H1 (cell line): ENCODE results near the gene TBC1D4. TPM values are rescaled to one million over a fixed set of nuclear protein-coding genes. Genes with fewer than 3 reads are reported as not detected.

Experiments used
- CTCF ChIA-PET: fragments of 300-600 bp; sonication (Branson Sonifier 250); formaldehyde crosslinking; loops from one replicate; lab custom pipeline; 2021; ENCODE audit not compliant: partially characterized antibody; lab: Charles Lee
- POLR2A ChIA-PET: fragments of 300-600 bp; sonication (Branson Sonifier 250); formaldehyde crosslinking; loops from one replicate; lab custom pipeline; 2021; ENCODE audit warnings: inconsistent platforms; ENCODE audit not compliant: partially characterized antibody; lab: Charles Lee
- DNase-seq, 2 experiments: peaks; one replicate each; pipeline versions ENCODE4 v3.0.0 to v3.0.0-alpha.2; 2010 to 2022; ENCODE audit warnings: low spot score in 2 of 2, low read depth in 1 of 2, mixed read lengths in 1 of 2
- FAIRE-seq: peaks from 2 replicates; lab custom pipeline; 2011; peaks lifted over from hg19 to GRCh38; lab: Jason Lieb, UNC
- H2AFZ ChIP-seq: 2 replicates; pipeline ENCODE4 v1.8.1; 2012; ENCODE audit warnings: low read length, inconsistent platforms
- H2AK5ac ChIP-seq: 2 replicates; pipeline ENCODE4 v1.6.1; 2013; ENCODE audit warnings: low read depth, low read length
- H2BK120ac ChIP-seq: replicated peaks from 2 replicates; pipeline ENCODE3; 2013; ENCODE audit warnings: low read depth, low read length, inconsistent platforms
- H2BK12ac ChIP-seq: 2 replicates; pipeline ENCODE4 v1.6.1; 2013; ENCODE audit warnings: low read depth, low read length
- H2BK15ac ChIP-seq: 2 replicates; pipeline ENCODE4 v1.6.1; 2013; ENCODE audit warnings: low read length
- H2BK20ac ChIP-seq: 2 replicates; pipeline ENCODE4 v1.6.1; 2013; ENCODE audit warnings: low read length
- H2BK5ac ChIP-seq: 2 replicates; pipeline ENCODE4 v1.6.1; 2013; ENCODE audit warnings: low read depth, low read length
- H3K14ac ChIP-seq: 2 replicates; pipeline ENCODE4 v1.6.1; 2013; ENCODE audit warnings: inconsistent platforms; ENCODE audit not compliant: insufficient read length
- H3K18ac ChIP-seq: 2 replicates; pipeline ENCODE4 v1.6.1; 2013; ENCODE audit warnings: low read length; ENCODE audit errors: extremely low read depth
- H3K23ac ChIP-seq: 2 replicates; pipeline ENCODE4 v1.6.1; 2013; ENCODE audit warnings: inconsistent platforms; ENCODE audit not compliant: insufficient read length
- H3K23me2 ChIP-seq: 2 replicates; pipeline ENCODE4 v1.6.1; 2013; ENCODE audit warnings: low read depth, low read length
- H3K27ac ChIP-seq: 2 replicates; pipeline ENCODE4 v1.6.1; 2011; ENCODE audit warnings: low read depth, low read length, inconsistent platforms
- H3K27me3 ChIP-seq, 4 experiments: replicated peaks in 1 of 4; 1 replicate in 1 of 4; 2 replicates in 3 of 4; pipeline versions ENCODE4 v1.6.1 to v1.8.1; 2011 to 2013; ENCODE audit warnings: low read length in 3 of 4, mild to moderate bottlenecking in 3 of 4, inconsistent platforms in 2 of 4, mixed read lengths in 2 of 4, moderate library complexity in 1 of 4; ENCODE audit not compliant: control insufficient read depth in 3 of 4, insufficient read depth in 3 of 4; ENCODE audit errors: extremely low read depth in 1 of 4
- H3K36me3 ChIP-seq, 4 experiments: 2 replicates each; pipeline versions ENCODE4 v1.6.1 to v1.8.1; 2011 to 2013; ENCODE audit warnings: mild to moderate bottlenecking in 4 of 4, low read length in 3 of 4, moderate library complexity in 2 of 4, control low read depth in 1 of 4, inconsistent platforms in 1 of 4; ENCODE audit not compliant: insufficient read depth in 4 of 4, control insufficient read depth in 2 of 4
- H3K4ac ChIP-seq: replicated peaks from 2 replicates; pipeline ENCODE3; 2013; ENCODE audit warnings: low read length, low read depth, mixed read lengths, inconsistent platforms; ENCODE audit not compliant: insufficient read length
- H3K4me1 ChIP-seq, 4 experiments: replicated peaks in 1 of 4; 1 replicate in 1 of 4; 2 replicates in 3 of 4; pipeline versions ENCODE4 v1.6.1 to v1.8.1; 2011 to 2013; ENCODE audit warnings: low read length in 3 of 4, inconsistent platforms in 2 of 4, mixed read lengths in 1 of 4; ENCODE audit not compliant: insufficient read depth in 4 of 4, control insufficient read depth in 3 of 4
- H3K4me2 ChIP-seq, 2 experiments: 2 replicates each; pipeline versions ENCODE4 v1.6.1 to v1.8.1; 2011 to 2013; ENCODE audit warnings: low read depth in 2 of 2, low read length in 2 of 2, control low read depth in 1 of 2, inconsistent platforms in 1 of 2, mild to moderate bottlenecking in 1 of 2; ENCODE audit not compliant: insufficient read depth in 1 of 2
- H3K4me3 ChIP-seq, 4 experiments: fragments of 200-600, 300-600 bp in 1 of 4; sonication (generic), shearing (Covaris generic), sonication (Bioruptor Twin) in 1 of 4; 2 replicates each; pipeline versions ENCODE4 v1.5.1 to v1.8.1; 2011 to 2016; ENCODE audit warnings: low read length in 4 of 4, low read depth in 3 of 4, control low read depth in 2 of 4, inconsistent platforms in 2 of 4, mild to moderate bottlenecking in 2 of 4, mixed read lengths in 1 of 4, moderate library complexity in 1 of 4; ENCODE audit not compliant: insufficient read depth in 2 of 4; ENCODE audit errors: extremely low read depth in 1 of 4
- H3K56ac ChIP-seq: replicated peaks from 2 replicates; pipeline ENCODE3; 2013; ENCODE audit warnings: low read depth, mild to moderate bottlenecking, mixed read lengths, low read length, inconsistent platforms; ENCODE audit not compliant: insufficient read length
- H3K79me1 ChIP-seq: 2 replicates; pipeline ENCODE4 v1.6.1; 2013; ENCODE audit warnings: low read depth, low read length, control low read depth
- H3K79me2 ChIP-seq, 2 experiments: 2 replicates each; pipeline versions ENCODE4 v1.6.1 to v1.8.1; 2012 to 2013; ENCODE audit warnings: low read length in 2 of 2, mild to moderate bottlenecking in 2 of 2, inconsistent platforms in 1 of 2; ENCODE audit not compliant: insufficient read depth in 2 of 2, control insufficient read depth in 1 of 2
- H3K9ac ChIP-seq, 4 experiments: replicated peaks in 1 of 4; 1 replicate in 1 of 4; 2 replicates in 3 of 4; pipeline versions ENCODE4 v1.6.1 to v1.8.1; 2011 to 2013; ENCODE audit warnings: low read depth in 3 of 4, low read length in 3 of 4, control low read depth in 2 of 4, mild to moderate bottlenecking in 2 of 4, moderate library complexity in 2 of 4, inconsistent platforms in 1 of 4; ENCODE audit errors: extremely low read depth in 1 of 4
- H3K9me3 ChIP-seq, 2 experiments: 2 replicates each; pipeline versions ENCODE4 v1.6.1 to v1.8.1; 2012 to 2013; ENCODE audit warnings: mild to moderate bottlenecking in 2 of 2, moderate library complexity in 2 of 2, control low read depth in 1 of 2, inconsistent platforms in 1 of 2, low read depth in 1 of 2, low read length in 1 of 2, mixed read lengths in 1 of 2; ENCODE audit not compliant: insufficient read depth in 2 of 2
- H4K20me1 ChIP-seq, 2 experiments: replicated peaks in 1 of 2; 2 replicates each; pipeline versions ENCODE3 to v1.8.1; 2011 to 2013; ENCODE audit warnings: inconsistent platforms in 2 of 2, low read length in 2 of 2, mild to moderate bottlenecking in 1 of 2; ENCODE audit not compliant: insufficient read depth in 2 of 2, control insufficient read depth in 1 of 2
- H4K5ac ChIP-seq: 2 replicates; pipeline ENCODE4 v1.6.1; 2013; ENCODE audit warnings: low read length, low read depth, mixed read lengths, inconsistent platforms; ENCODE audit not compliant: insufficient read length
- H4K8ac ChIP-seq: 2 replicates; pipeline ENCODE4 v1.8.0; 2013; ENCODE audit warnings: mild to moderate bottlenecking, moderate library complexity, low read length, inconsistent platforms; ENCODE audit not compliant: insufficient read depth; ENCODE audit errors: extremely low read depth
- H4K91ac ChIP-seq: replicated peaks from 2 replicates; pipeline ENCODE3; 2013; ENCODE audit warnings: low read length, mixed read lengths, inconsistent platforms; ENCODE audit not compliant: insufficient read length
- ASH2L ChIP-seq: fragments of 200-600, 300-600 bp; sonication (generic); IDR thresholded peaks from one replicate; pipeline ENCODE4 v1.7.1; 2017; ENCODE audit warnings: low read length
- BCL11A ChIP-seq, 2 experiments: IDR thresholded peaks; one replicate each; pipeline ENCODE4 v1.6.1; 2011; ENCODE audit warnings: low read depth in 2 of 2, low read length in 2 of 2, mild to moderate bottlenecking in 2 of 2
- BRCA1 ChIP-seq: IDR thresholded peaks from 2 replicates; pipeline ENCODE4 v1.6.1; 2012; ENCODE audit warnings: low read depth, low read length, improper control_type of control experiment
- CBX5 ChIP-seq: fragments of 300-800, 300-1000 bp; sonication (generic); IDR thresholded peaks from 2 replicates; pipeline ENCODE4 v1.7.1; 2016; ENCODE audit warnings: antibody characterized with exemption, low read length, low read depth
- KDM1A ChIP-seq: fragments of 200-600, 300-600 bp; sonication (generic); IDR thresholded peaks from 2 replicates; pipeline ENCODE4 v1.7.1; 2016; ENCODE audit warnings: mild to moderate bottlenecking, low read length, borderline replicate concordance
- POLR2AphosphoS5 ChIP-seq: IDR thresholded peaks from 2 replicates; pipeline ENCODE4 v1.6.1; 2011; ENCODE audit warnings: low read depth, low read length
- SIX5 ChIP-seq: IDR thresholded peaks from 2 replicates; pipeline ENCODE4 v1.6.1; 2011; ENCODE audit warnings: mild to moderate bottlenecking, low read depth, low read length
- SP1 ChIP-seq: IDR thresholded peaks from 2 replicates; pipeline ENCODE4 v1.6.1; 2011; ENCODE audit warnings: low read depth, low read length
- TAF7 ChIP-seq: optimal IDR thresholded peaks from 2 replicates; pipeline ENCODE3; 2011; ENCODE audit warnings: low read depth, mild to moderate bottlenecking, inconsistent platforms, low read length, moderate library complexity, borderline replicate concordance
- WGBS, 2 experiments: shearing (Covaris generic) in 1 of 2; methylation state at CpG; one replicate each; pipeline versions ENCODE4 v1.1.6 to v1.1.7; 2013 to 2015; ENCODE audit warnings: low lambda C conversion rate in 2 of 2, mixed read lengths in 2 of 2, inconsistent platforms in 1 of 2, low coverage in 1 of 2, missing lambda C conversion rate in 1 of 2; ENCODE audit not compliant: insufficient replicate concordance in 2 of 2, insufficient coverage in 1 of 2, insufficient read length in 1 of 2; ENCODE audit errors: extremely low coverage in 1 of 2, missing lambda C conversion rate in 1 of 2; 5-methylcytosine and 5-hydroxymethylcytosine counted together
- polyA plus RNA-seq, 7 experiments: library from polyadenylated mRNA; depleted of rRNA in 3 of 7; stranded (reverse) in 5 of 7; unstranded in 2 of 7; fragments of >200 nt in 5 of 7; fragments of 200-250 nt in 2 of 7; gene quantifications; 1 replicate in 5 of 7; 2 replicates in 1 of 7; 4 replicates in 1 of 7; pipeline versions ENCODE4 v1.2.1 to v1.2.3, GENCODE V29; 2011 to 2013; ENCODE audit warnings: missing spikeins in 2 of 7, mixed read lengths in 2 of 7
- total RNA-seq: library from RNA; stranded (reverse); fragmentation: NEBNext Ultra II Directional; extraction: Animal tissue kit (Norgen Biotek cat#: 25700); gene quantifications from 2 replicates; pipeline ENCODE4 v1.2.1, GENCODE V29; 2021
- TF ChIP-seq, protein P1 (sequence below): IDR thresholded peaks from 2 replicates; pipeline ENCODE4 v1.6.1; 2012; ENCODE audit warnings: inconsistent platforms

The TBC1D4 gene
- total and polyA plus RNA-seq, 2 of the 8 experiments (the other 6 are each of a cell fraction or from before 2014, with no cell fraction given), result 16.7 to 39.0 TPM

DNA sequence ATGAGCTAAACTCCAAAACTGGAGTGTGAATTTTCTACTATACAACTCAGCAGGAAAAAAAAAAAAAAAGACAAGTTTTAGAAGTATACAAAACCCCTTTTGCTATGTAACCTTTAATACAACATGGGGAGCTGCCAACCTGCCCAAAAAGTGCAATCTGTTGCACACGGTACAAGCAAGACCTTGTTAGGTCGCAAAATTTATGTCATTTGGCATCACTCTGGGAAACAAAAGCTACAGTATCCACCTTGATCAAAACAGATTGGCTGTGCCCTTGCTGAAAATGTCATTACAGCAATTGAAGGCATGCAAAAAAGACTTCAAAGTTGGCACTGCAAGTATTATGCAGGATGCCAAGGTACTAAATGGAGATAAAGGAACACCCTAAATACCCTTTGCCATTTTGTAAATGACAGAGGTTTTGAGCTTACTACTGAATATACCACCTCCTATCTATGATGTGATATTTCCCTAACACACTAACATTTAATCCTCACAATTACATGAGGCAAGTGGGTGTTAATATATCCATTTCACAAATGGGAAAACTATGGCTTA, 150.1 kb downstream of the TBC1D4 start:
- H3K18ac ChIP-seq, result no peak overlapping the region
- H2BK5ac ChIP-seq, result no peak overlapping the region
- FAIRE-seq, result no peak
- no peak overlapping the region for H3K56ac ChIP-seq
- no peak overlapping the region for H4K8ac ChIP-seq
- TF ChIP-seq TAF7, result no peak
- no peak for TF ChIP-seq BRCA1
- TF ChIP-seq, protein P1, sequence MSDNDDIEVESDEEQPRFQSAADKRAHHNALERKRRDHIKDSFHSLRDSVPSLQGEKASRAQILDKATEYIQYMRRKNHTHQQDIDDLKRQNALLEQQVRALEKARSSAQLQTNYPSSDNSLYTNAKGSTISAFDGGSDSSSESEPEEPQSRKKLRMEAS, result no peak
- no peak for TF ChIP-seq CBX5
- TF ChIP-seq ASH2L, result no peak
- TF ChIP-seq KDM1A, result no peak
- TF ChIP-seq POLR2AphosphoS5, result no peak
- TF ChIP-seq SP1, result no peak
- no peak for TF ChIP-seq BCL11A (IDR thresholded peaks at IDR 0.05; ENCODE audit: low read depth in 2 of 2, low read length in 2 of 2)
- TF ChIP-seq SIX5, result no peak
- no peak overlapping the region for H4K91ac ChIP-seq
- H3K23ac ChIP-seq, result no peak overlapping the region
- peaks cover 2% of the 10 kb centered on the region; the same call in 1 of the 2 replicates for H3K23me2 ChIP-seq
- H3K14ac ChIP-seq, result no peak overlapping the region
- H3K27me3 ChIP-seq, result no peaks in the 10 kb centered on the region
- no peak for DNase-seq
- H4K20me1 ChIP-seq, result no peaks in the 10 kb centered on the region
- H2BK20ac ChIP-seq, result no peak overlapping the region
- no peaks in the 10 kb centered on the region for H3K79me1 ChIP-seq
- H3K27ac ChIP-seq, result no peak overlapping the region
- H3K9ac ChIP-seq, result no peak overlapping the region
- H2AFZ ChIP-seq, result no peak overlapping the region
- WGBS, 2 experiments, result 92% methylated on average over 2 of the region's 2 CpGs; no CpG with 5 or more reads in 1 of the 2 experiments
- no peak overlapping the region for H2BK120ac ChIP-seq
- H4K5ac ChIP-seq, result no peak overlapping the region
- H2AK5ac ChIP-seq, result 0 out of 2 replicates have a peak overlapping the region, but pooled peaks have one; percentile 56
- H3K4me2 ChIP-seq, result no peak overlapping the region
- H3K9me3 ChIP-seq, result no peaks in the 10 kb centered on the region
- no peak overlapping the region for H2BK15ac ChIP-seq
- peaks cover 0 to 3% (median 1%) of the 10 kb centered on the region in 4 experiments; a peak in 2 of 7 replicates for H3K4me1 ChIP-seq
- peaks cover 0 to 8% (median 4%) of the 10 kb centered on the region in 4 experiments; a peak in 2 of 8 replicates for H3K36me3 ChIP-seq
- no peak overlapping the region for H2BK12ac ChIP-seq
- H3K4ac ChIP-seq, result no peak overlapping the region
- CTCF ChIA-PET, result interaction anchor here (0.6 to 1.8 kb wide), 3 partner anchors 24 to 508 kb away, joined by 3 to 7 read pairs (median 3); no protein-coding TSS in a partner anchor
- POLR2A ChIA-PET, result interaction anchor here (1.2 kb wide), 1 partner anchor 9 kb away, joined by 6 read pairs; no protein-coding TSS in a partner anchor
- no peak overlapping the region for H3K4me3 ChIP-seq
- H3K79me2 ChIP-seq, result no peaks in the 10 kb centered on the region
